ENCODE measurements around the gene ERP44.

GRCh38 chr9:100071271-100071670 is 27.5 kb downstream of the ERP44 start:
- TF ChIP-seq CTCF (conservative IDR thresholded peaks at IDR 0.05), result no peak
- no peak for TF ChIP-seq EZH2 (IDR thresholded peaks at IDR 0.05; ENCODE audit: low read depth)

Measured in PC-9 (cell line).